HG03460 (cell line): ENCODE data around the gene SLC12A8.
"Not testable (repeated sequence)": the region's sequence is repeated elsewhere in the genome, so short reads cannot be mapped to it uniquely, and the experiment has no call there.

Experiments used
- ATAC-seq: cut with Tn5 transposase; IDR thresholded peaks from one replicate; pipeline ENCODE4 v1.9.1; 2021; ENCODE audit not compliant: unreplicated experiment

Gene SLC12A8

DNA sequence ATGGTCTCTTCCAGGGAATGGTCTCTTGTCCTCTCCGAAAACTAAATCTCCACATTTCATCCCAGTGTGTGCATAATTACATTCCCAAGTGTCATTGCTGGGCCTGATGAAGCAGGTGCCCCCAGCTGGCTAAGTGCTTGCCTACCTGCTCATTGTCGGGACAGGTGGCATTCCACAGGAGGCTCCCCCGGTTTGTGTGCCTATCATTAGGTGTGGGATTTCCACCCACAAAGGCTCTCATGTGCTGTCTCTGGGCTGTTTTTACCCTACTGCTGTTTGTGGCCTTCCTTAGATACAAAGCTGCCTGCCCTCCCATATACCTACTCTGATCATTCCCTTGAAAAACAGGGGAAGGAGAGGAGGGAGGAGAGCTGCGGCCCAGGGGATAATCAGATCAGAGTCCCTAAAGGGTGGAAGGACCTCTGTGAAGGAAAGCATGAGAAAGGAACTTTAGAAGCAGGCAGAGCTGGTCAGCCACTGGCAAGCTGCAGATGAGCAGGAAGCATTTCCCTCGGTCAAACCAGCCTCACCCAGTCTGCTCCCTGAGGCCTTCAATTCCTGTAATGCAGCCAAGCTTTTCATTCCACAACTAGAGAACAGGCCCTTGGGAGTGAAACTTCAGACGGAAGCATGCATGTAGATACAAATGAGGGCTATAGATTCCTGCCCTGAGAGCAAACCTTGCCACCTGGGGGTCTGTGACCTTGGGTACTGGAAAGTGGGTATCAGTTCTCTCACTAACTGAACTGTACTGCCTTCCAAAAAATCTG is 96.1 kb downstream of the SLC12A8 start:
- no peak for ATAC-seq

DNA sequence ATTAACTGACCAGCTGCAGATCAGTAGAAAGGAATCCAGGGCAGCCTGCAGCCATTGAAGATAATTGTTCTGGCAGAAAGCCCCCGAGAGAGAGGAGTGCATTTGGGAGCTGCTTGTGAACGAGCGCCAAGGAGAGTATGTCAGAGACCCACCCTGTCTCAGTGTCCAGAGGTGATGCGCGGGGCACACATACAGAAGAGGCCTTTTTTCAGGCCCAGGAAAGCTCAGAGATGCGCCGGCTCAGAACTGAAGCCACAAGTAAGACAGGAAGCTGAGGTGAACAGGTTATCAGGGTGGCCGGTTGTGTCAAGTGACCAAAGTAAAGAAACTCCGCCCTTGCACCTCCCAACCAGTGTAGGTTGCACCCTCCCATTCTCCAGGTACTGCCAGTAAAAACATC is 96.9 kb downstream of the SLC12A8 start:
- ATAC-seq: no peak

DNA sequence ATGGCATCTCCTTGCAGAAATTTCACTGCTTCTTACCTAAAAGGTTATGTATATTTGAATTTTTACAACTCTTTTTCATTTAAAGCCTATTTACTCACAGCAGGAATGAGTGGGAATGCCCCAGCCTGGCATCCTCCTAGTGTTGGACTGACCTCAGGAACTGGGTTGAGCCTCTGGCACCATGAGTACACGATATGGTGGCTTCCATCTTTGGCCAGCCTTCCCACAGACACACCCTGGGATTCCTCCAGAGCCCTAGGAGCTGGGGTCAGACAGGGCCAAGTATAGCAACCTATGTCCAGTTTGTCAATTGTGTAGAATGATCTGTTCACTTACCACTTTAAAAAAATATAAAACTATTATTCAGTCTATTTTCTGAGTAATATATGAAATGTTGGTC is 99.6 kb downstream of the SLC12A8 start:
- no peak for ATAC-seq

DNA sequence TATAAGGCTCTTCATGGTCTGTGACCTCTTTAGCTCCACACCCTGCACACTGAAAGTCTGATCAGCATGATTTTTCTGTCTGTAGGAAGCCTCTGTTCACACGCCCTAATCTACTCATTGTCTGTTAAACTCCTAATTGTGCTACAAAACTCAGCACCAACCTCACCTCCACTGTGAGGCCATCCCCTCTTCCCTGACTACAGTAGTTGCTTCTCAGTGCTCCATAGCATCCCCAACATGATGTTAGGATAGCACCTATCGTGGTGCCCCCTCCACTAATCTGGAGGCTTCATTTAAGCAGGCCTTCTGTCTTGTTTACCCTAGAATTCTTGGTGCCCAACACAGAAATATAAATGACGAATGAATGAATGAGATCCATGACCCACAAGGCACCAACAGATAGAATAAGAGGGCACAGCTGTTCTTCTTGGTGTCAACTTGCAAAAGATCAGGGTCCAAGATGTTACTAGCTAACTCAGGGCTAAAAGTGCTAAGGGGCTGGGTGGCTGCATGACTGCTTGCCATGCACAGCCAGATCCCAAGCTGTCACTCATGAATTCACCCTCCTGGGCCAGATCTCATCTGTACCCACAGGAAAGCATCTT is 101.6 kb downstream of the SLC12A8 start:
- ATAC-seq: no peak

DNA sequence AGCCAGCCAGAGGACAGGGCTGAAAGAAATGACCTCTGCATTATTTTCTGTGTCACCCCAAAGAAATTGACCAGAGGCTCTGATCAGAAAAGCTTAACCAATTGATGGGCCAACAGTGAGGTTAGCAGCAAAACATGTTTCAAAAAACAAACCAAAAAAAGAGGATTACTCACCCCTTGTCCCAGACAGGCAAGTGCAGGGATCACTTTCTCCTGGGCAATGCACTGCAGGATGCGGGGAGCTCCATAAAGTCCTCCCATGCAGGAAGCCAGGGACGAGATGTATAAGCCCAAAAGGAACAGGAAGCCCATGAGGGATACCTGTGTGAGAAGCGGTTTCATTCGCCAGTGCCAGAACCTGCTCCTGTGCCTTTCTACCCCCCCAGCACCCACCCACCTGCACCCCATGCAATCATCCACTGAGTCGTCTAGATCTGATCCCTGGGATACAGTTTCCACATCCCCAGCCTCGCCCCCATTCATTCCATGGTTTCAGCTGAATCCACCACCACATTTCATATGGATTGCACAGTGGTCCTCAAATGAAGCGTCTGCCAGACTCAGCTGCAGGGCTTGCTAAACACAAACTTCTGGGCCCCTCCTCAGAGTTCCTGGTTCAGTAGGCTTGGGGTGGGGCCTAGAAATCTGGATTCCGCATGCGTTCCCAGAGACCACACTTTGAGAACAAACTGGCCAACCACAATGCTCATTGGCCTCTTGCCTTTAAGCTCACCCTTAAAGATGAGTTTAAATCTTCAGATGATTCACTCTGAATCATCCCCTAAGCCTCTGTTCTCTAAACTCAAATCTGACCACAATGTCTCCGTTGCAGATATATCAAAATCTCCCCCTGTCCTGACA is 102.3 kb downstream of the SLC12A8 start:
- ATAC-seq: no peak

DNA sequence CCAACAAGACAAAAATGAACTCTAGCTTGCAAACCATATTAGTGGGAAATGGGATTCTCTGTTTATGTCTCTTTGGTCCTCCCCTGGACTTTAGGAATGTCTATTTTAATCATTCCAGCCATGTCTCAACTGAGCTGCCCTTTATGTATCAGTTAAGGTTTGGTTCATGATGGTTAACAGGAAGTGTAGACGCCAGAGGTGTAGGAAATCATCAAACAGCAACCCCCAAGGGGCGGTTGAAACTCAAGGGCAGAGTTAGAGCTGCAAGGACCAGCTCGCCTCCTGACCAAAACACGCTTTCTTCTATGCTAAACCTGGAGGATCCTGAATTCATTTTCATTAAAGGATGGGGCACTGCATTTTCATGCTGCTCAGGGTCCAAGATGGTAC is 103.0 kb downstream of the SLC12A8 start:
- ATAC-seq: no peak

DNA sequence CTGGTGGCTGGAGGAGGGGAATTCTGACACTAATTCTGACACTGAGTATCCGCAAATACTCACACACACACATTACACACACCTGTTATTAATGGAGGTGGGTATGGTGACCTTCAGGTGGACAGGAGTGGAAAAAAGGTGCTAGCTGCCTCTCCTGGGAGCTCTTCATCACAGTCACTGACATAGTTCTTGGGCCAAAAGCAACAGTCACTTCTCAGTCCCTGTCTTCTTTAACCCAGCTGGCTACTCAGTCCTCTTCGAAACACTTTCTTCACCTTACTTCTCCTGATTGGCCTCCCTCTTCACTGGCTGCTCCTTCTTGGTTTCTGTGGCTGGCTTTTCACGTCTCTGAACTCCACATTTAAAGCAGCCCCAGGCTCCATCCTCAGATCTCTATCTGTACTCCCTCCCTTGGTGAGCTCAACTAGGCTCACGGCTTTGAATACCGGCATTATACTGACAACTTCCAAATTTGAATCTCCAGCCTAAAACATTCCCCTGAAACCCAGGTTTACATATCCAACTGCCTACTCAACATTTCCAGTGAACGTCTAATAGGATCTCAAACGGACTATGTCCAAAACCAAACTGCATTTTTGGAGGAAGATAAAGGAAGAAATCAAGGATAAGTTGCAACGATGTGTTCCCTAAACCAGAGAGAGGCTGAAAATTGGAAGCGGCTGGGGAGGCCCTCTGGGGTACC is 103.6 kb downstream of the SLC12A8 start:
- no peak for ATAC-seq

DNA sequence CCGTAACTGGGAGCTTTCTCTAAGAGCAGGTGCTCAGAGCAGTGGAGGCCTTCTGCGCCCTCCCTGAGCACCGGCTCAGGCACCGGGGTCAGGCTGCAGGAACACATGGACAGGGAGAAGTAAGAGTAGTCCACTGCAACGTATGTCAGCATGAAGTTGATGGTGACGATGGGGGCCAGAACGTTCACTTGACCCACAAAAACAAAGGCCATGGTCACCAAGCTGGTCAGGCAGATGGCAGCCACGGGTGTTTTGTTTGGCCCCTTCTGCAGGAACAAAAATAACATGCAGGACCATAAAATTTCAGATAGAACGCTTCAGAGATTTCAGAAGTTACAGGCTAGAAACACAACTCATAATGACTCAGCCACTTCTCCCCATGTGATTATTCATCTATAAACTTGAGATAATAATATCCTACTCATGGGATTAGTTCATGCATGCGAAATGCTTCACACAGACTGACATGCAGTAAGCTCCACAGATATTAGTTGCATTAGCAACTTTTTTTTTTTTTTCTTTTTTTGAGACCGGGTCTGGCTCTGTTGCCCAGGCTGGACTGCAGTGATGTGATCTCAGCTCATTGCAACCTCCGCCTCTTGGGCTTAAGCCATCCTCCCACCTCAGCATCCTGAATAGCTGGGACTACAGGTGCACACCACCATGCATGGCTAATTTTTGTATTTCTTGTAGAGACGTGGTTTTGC is 104.5 kb downstream of the SLC12A8 start:
- no peak for ATAC-seq

DNA sequence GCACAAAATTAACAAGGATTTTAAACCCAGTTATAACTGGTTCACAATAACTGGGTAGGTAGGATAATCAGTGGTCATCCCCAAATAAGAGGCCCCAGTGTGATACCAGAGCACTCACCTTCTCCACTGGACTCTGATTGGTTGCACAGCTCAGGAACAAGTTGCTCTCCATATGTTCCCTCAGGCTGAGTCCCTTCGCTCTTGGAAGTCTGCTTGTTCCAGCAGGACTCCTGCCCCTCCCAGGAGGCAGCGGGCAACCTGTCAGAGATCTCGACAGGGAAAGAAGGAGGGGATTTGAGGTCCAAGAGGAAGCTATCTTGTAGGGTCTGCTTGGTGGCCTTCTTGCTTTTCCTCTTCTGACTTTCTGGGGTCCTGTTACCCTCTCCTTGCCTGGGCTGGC is 105.2 kb downstream of the SLC12A8 start:
- no peak for ATAC-seq

DNA sequence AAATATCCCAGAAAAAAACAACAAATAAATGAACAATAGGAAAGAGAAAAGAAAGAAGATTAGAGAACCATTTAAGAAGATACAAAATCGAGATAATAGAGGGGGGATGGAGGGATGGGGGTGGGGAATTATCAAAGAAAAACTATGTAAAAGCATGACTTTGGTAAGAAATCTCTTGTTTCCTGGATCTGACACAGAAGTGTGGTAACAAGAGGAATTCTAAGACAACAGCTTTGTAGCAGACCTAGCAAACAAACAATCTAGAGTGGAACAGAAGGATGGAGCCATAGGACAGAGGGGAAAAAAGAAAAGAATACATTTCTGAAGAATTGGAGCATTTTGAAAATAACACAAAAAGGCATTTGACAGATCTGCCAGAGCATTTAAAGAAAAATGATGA is 107.4 kb downstream of the SLC12A8 start:
- ATAC-seq: no peak

DNA sequence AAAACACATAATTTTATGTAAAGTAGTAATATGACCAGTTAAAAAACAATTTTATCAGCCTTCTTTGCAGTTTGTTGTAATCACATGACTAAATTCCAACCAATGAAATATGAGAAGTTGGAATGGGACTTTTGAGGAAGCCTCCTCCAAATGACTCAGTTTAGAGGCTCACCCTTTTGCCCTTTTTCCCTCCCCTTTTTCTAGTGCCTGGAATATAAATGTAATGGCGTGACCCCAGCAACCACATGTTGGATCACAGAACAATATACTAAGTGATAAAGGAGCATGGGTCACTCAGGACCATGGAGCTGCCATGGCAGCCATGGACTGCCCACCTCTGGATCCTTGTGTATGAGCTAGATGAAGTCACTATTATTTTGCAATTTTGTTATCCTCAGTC is 107.9 kb downstream of the SLC12A8 start:
- no peak for ATAC-seq

DNA sequence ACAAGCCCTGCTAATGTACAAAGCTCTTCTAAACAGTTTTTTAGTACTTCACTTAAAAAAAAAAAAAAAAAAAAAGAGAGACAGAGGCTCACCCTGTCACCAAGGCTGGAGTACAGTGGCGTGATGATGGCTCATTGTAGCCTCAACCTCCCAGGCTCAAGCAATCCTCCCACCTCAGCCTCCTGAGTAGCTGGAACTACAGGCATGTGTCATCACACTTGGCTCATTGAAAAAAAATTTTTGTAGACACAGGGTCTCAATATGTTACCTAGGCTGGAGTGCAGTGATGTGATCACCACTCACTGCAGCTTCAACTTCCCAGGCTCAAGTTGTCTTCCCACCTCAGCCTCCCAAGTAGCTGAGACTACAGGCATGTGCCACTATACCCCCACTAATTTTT is 109.1 kb downstream of the SLC12A8 start:
- no peak for ATAC-seq

DNA sequence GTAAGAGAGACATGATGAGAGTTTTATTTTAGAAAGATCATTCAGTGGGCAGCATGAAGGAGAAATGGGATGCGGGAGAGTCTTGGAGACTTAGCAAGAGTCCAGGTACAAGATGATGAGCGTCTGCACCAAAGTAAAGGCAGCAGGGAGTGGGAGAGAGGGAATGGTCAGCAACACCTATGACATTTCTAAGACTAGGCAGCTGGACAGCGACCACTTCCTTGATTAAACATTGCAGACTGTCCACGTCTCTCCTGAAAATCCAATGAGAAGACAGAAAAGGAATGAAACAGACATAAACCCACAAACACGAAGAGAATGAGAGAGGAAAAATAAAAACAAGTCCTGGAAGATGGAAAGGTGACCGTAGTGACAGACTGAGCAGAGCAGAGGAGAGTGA is 110.1 kb downstream of the SLC12A8 start:
- no peak for ATAC-seq

DNA sequence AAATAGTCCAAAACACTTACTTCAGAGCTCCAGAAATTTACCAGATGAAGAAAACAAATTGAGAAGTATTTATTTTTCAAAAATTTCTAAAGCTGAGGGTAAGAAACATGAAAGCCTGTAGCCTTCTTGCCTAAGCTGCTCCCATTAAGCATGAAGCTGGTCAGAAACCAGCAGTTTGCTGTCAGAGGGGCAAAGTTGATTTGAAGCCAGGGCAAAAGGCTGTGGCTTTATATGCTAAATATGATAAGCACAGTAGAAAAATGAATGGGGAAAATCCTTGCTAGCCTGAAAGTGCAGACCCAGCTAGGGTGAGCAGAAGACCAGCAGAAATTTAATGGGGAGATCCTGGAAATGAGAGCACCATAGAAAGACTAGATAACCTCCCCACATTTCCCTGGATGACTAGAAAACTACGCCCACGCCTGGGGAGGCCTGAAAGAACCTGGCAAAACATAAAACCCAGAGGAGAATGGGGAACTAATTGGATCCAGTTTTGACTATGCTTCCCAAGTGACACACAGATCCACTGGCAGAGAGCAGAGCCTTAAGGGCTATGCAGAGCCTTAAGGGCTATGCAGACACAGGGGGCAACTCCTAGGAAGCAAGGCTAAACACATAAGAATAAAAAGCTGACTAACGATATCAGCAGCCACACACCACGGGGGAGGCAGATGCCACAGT is 113.8 kb downstream of the SLC12A8 start:
- ATAC-seq: no peak

DNA sequence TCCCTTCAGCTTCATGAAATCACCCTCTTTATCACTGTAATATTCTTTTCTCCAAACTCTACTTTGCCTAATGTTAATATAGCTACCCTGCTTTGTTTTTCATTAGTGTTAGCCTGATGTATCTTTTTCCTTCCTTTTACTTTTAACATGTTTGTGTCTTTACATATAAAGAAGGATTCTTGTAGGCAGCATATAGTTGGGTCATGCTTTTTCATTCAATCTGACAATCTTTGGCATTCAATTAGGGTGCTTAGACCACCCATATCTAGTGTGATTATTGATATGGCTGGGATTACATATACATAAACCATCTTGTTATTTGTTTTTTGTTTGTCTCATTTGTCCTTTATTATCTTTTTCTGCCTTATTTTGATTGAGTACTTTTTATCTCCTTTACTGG is 121.9 kb downstream of the SLC12A8 start:
- ATAC-seq: no peak

DNA sequence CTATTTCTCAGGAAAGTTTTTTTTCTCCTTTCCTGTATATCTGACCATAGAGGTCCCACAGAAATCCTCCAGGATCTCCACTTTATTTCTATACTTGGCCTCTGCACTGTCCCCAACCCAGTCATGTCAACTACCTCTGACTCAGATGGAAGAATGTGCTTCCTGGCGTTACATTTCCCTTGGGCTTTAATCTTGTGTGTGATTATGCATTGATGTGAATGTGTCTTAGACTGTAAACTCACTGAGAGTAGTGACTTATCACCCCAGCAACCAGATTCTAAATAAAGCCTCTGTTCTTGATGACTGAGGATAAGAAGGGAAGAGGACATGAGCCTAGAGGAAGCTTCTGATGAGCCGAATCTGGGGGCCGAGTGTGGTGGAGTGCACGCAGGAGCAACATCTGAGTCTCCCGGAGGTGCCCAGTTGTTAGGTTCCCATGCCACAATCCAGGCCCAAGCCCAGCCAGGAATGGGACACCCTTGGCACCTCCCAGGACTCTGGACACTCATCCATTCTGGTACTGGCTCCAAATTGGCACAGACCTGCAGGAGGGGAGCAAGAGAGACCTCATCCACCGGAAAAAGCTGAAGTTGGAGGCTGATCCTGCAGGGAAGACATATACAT is 124.7 kb downstream of the SLC12A8 start:
- ATAC-seq: no peak

DNA sequence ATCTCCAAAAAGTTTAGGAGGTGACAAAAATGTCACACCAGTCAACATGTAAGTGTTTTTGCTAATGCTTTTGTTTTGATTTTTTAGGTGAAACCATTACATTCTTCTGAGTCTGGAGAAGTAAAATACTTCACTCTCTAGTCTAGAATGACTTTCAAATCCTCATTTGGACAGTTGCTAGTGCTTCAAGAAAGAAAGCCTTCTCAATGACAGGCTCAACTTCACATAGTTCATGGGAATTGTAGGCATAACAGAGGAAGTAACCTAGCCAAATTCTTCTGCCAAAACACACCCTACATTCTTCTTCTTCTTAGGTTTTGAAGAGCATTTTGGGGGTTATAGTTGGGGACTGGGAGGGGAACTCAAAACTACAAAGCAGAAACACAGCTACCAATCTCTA is 127.4 kb downstream of the SLC12A8 start:
- no peak for ATAC-seq

DNA sequence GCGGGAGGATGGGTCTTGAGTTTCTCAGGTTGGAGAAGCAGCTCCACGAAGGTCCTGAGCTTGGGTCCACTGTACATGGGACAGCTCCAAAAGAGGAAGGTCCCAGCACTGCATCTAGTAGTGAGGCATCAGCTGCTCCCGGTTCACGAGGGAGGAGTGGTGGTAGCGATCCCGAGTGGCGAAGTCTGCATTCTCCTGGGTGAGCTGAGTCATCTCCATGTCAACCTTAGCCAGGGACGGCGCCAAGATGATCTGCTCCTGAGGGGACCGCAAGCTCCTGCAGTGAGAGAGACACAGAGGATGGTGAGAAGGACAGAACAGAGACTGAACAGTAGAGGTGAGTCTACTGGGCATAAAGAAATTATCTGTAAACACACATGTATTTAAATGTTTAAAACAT is 128.8 kb downstream of the SLC12A8 start:
- no peak for ATAC-seq

DNA sequence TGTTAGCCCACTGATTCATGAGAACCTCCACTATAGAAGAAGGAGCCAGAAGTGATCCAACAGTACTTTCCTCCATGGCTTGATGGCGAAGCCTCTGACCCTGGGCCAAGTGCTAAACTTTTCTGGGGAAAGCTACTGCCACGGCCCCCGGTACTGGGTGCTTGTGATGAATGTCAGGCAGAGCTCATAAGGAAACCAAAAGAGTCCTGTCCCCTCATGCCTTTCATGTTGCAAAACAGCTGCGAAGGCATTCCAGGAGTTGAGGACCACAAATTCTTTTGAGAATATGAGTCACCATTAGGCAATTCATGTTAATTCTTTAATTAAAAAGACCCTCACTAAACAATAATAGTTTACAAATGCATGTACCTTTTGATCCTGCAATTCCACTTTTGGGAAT is 130.2 kb downstream of the SLC12A8 start:
- not testable (repeated sequence) for ATAC-seq

DNA sequence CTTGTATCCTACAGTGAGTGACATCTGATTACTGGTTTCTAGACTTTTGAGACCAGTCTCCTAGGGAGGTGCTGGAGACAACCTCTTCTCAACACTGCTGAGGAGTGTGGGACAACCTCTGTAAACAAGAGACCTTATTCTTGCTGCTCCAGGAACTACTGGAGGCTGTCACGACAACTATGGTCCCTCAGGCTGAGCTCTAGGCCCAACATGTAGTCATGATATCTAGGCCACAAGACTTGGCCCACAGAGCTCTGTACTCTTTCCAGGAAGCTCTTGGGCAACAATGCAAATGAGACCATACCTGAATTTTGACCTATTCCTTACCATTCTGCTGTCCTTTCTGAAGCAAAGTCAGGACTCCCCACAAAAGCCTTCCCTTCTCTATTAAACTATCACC is 132.5 kb downstream of the SLC12A8 start:
- no peak for ATAC-seq
